IPS-18a (cell line): Measurements from ENCODE around the gene TMPRSS13.

Experiments used
- H3K27ac ChIP-seq: one replicate; pipeline ENCODE4 v1.5.1; 2013; ENCODE audit warnings: low read length
- H3K27me3 ChIP-seq: one replicate; pipeline ENCODE4 v1.6.1; 2013; ENCODE audit warnings: mild to moderate bottlenecking, low read length; ENCODE audit not compliant: control insufficient read depth, insufficient read depth
- H3K36me3 ChIP-seq: one replicate; pipeline ENCODE4 v1.6.1; 2013; ENCODE audit warnings: low read depth, low read length; ENCODE audit not compliant: control insufficient read depth
- H3K4me1 ChIP-seq: one replicate; pipeline ENCODE4 v1.6.1; 2013; ENCODE audit warnings: low read depth, low read length; ENCODE audit not compliant: control insufficient read depth
- H3K4me3 ChIP-seq: one replicate; pipeline ENCODE4 v1.5.1; 2013; ENCODE audit warnings: low read length
- H3K9ac ChIP-seq: one replicate; pipeline ENCODE4 v1.6.1; 2013; ENCODE audit warnings: mild to moderate bottlenecking, low read length, moderate library complexity
- H3K9me3 ChIP-seq: one replicate; pipeline ENCODE4 v1.6.1; 2013; ENCODE audit warnings: low read depth, low read length; ENCODE audit not compliant: control insufficient read depth

Gene TMPRSS13

GRCh38 chr11:117878939-117879475 lies 50.2 kb downstream of the TMPRSS13 start:
- no peaks in the 10 kb centered on the region for H3K9me3 ChIP-seq
- H3K36me3 ChIP-seq = no peaks in the 10 kb centered on the region
- no peak overlapping the region for H3K27ac ChIP-seq
- H3K4me3 ChIP-seq = no peak overlapping the region
- peaks cover 13% of the 10 kb centered on the region for H3K4me1 ChIP-seq
- H3K9ac ChIP-seq = no peak overlapping the region
- peaks cover 45% of the 10 kb centered on the region for H3K27me3 ChIP-seq

DNA sequence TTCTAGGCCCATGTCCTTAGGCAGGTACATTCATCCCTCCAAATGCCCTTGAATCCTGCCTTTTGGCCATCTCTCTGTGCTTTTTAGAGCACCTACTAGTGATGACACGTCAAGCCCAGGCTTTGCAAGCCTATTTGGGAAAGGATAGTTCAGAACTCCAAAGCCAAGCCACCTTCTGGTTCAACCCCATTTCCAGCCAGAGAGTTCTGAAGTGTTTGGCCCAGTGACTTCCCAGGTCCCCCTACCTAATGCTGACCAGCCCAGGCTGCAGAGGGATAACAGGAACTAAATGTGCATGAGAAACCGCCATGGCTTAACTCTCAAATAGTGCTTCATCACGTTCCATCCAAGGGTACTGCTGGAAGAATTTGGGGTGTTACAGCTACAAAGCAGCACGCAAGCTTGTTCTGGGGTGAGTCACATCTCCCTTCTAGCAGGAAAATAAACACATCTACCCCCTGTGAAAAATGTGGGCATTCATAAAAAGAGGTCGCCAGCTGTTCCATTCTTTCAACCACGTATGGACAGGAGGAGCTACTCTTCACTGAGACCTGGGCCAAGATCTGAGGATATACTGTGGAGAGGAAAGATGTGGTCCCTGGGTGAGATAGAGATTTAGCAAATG lies 50.8 kb downstream of the TMPRSS13 start:
- no peak overlapping the region for H3K4me3 ChIP-seq
- no peaks in the 10 kb centered on the region for H3K9me3 ChIP-seq
- no peaks in the 10 kb centered on the region for H3K36me3 ChIP-seq
- H3K4me1 ChIP-seq = peaks cover 13% of the 10 kb centered on the region
- no peak overlapping the region for H3K27ac ChIP-seq
- no peak overlapping the region for H3K9ac ChIP-seq
- H3K27me3 ChIP-seq = peaks cover 45% of the 10 kb centered on the region

GRCh38 chr11:117877120-117877784 lies 52.0 kb downstream of the TMPRSS13 start:
- no peak overlapping the region for H3K9ac ChIP-seq
- H3K4me1 ChIP-seq = peaks cover 13% of the 10 kb centered on the region
- H3K9me3 ChIP-seq = no peaks in the 10 kb centered on the region
- H3K4me3 ChIP-seq = peak overlapping the region; percentile 82
- no peak overlapping the region for H3K27ac ChIP-seq
- H3K36me3 ChIP-seq = no peaks in the 10 kb centered on the region
- H3K27me3 ChIP-seq = peaks cover 45% of the 10 kb centered on the region

- H3K36me3 ChIP-seq = no peaks in the 10 kb centered on the region
- H3K27ac ChIP-seq = no peak within 1 kb of the TSS
- peaks cover 13% of the 10 kb centered on the region for H3K4me1 ChIP-seq
- peaks cover 45% of the 10 kb centered on the region for H3K27me3 ChIP-seq
- peak within 1 kb of the TSS; percentile 82 for H3K4me3 ChIP-seq
- H3K9ac ChIP-seq = peak within 1 kb of the TSS; percentile 71
- no peaks in the 10 kb centered on the region for H3K9me3 ChIP-seq
These were observed 52.7 kb downstream of the TMPRSS13 start, which contains the start of gene FXYD6 for GRCh38 chr11:117876341-117877119. Gene FXYD6, minus strand, starts transcription at chr11:117876658. Its CDS starts 33,882 bp downstream, at chr11:117842776.

GRCh38 chr11:117876059-117876340 lies 53.2 kb downstream of the TMPRSS13 start:
- no peaks in the 10 kb centered on the region for H3K9me3 ChIP-seq
- H3K9ac ChIP-seq = peak overlapping the region; percentile 71
- peaks cover 45% of the 10 kb centered on the region for H3K27me3 ChIP-seq
- no peak overlapping the region for H3K27ac ChIP-seq
- H3K36me3 ChIP-seq = no peaks in the 10 kb centered on the region
- H3K4me1 ChIP-seq = peaks cover 13% of the 10 kb centered on the region
- H3K4me3 ChIP-seq = peak overlapping the region; percentile 82

DNA sequence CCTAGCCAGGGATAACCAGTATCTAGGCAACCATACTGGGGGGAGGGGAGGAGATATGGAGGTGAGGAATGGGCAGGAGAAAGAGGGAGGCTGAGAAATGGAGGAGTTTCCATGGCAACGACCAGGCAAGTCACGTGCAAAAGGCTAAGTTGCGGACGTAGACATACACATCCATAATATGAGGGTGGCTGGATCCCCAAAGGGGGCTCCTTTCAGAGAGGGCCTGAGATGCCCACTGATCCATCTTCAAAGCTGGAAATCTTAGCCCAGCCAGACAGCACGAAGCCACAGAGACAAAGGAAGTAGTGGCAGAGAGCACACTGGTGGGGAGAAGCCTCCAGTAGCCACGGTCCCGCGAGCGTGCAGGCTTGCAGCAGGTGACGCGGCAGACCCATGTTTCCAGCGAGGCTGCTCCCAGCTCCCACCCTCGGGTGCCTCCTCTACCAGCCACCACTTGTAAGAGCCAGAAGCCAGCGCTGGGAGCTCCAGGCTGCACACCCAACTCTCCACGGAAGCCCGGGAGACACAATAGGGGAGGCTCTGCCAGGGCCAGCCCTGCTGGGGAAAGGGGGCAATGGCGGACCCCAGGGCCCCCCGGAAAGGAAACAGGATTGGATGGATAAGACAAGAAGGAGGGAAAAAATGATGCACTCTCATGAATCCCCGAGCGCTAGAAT lies 53.7 kb downstream of the TMPRSS13 start:
- Histone ChIP-seq H3K36me3 (no peaks in the 10 kb centered on the region), H3K4me1 (peaks cover 13% of the 10 kb centered on the region), H3K27ac (no peak overlapping the region), H3K9ac (peak overlapping the region; percentile 71), H3K4me3 (peak overlapping the region; percentile 82), H3K9me3 (no peaks in the 10 kb centered on the region), H3K27me3 (peaks cover 43% of the 10 kb centered on the region)

DNA sequence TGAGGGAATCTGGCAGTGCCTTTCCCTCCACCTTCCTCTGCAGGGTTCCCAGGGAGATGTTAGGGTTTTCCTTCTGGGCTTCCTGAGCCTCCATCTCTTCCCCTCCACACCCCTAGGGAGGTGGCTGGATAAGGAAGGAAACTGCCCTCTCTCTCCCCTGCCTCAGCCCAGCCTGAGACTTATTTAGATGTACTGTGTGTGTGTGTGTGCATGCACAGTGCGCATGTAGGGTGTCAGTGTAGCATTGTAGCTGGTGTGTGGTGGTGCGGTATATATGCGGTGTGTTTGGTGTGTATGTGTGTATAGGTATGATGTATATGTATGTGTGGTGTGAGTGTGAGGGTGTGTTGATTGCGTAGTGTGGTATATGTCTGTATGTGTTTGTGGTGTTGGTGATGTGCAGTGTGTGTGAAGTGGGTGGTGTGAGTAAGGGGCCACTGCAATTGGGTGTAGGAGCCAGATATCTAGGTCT lies 54.3 kb downstream of the TMPRSS13 start:
- Histone ChIP-seq H3K36me3 (no peaks in the 10 kb centered on the region), H3K9ac (no peak overlapping the region), H3K9me3 (no peaks in the 10 kb centered on the region), H3K4me1 (peaks cover 16% of the 10 kb centered on the region), H3K27ac (no peak overlapping the region), H3K27me3 (peaks cover 41% of the 10 kb centered on the region), H3K4me3 (peak overlapping the region; percentile 82)

DNA sequence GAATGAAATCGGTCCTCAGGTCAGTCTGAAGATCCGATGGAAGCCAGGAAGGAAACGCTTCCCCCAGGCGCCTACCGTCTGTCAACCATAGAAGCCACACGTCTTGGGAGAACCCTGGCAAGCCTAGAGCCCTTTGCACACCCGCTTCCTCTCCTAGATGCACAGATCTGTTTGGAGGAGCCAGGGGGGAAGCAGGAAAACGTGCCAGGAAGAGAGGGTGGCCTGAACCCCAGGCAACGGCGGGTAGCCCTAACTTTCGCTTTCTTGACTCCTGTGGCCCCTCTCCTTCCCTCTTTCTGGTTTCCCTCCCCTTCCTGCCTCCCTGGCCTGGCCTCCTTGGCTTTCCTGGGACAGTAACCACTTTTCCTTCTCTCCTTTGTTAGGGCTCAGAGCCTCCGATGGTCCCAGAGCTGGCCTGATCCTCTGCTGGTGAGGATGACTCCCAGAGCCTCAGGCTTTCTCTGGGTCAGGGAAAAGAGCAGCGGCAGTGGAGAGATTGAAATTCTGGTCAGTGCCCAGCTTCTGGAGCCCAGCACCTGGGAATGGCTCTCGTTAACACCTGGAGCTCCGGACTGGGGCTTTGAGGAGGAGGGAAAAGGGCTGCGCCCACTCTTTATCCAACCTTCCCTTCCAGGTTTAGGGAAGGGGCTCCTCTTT lies 54.8 kb downstream of the TMPRSS13 start:
- no peaks in the 10 kb centered on the region for H3K36me3 ChIP-seq
- no peak overlapping the region for H3K27ac ChIP-seq
- H3K4me3 ChIP-seq = peak overlapping the region; percentile 82
- no peaks in the 10 kb centered on the region for H3K9me3 ChIP-seq
- peaks cover 21% of the 10 kb centered on the region for H3K4me1 ChIP-seq
- H3K27me3 ChIP-seq = peaks cover 38% of the 10 kb centered on the region
- H3K9ac ChIP-seq = no peak overlapping the region

GRCh38 chr11:117873828-117874125 lies 55.4 kb downstream of the TMPRSS13 start:
- H3K4me1 ChIP-seq = peaks cover 27% of the 10 kb centered on the region
- H3K9ac ChIP-seq = no peak overlapping the region
- no peak overlapping the region for H3K4me3 ChIP-seq
- no peaks in the 10 kb centered on the region for H3K9me3 ChIP-seq
- H3K27ac ChIP-seq = no peak overlapping the region
- no peaks in the 10 kb centered on the region for H3K36me3 ChIP-seq
- peaks cover 32% of the 10 kb centered on the region for H3K27me3 ChIP-seq

DNA sequence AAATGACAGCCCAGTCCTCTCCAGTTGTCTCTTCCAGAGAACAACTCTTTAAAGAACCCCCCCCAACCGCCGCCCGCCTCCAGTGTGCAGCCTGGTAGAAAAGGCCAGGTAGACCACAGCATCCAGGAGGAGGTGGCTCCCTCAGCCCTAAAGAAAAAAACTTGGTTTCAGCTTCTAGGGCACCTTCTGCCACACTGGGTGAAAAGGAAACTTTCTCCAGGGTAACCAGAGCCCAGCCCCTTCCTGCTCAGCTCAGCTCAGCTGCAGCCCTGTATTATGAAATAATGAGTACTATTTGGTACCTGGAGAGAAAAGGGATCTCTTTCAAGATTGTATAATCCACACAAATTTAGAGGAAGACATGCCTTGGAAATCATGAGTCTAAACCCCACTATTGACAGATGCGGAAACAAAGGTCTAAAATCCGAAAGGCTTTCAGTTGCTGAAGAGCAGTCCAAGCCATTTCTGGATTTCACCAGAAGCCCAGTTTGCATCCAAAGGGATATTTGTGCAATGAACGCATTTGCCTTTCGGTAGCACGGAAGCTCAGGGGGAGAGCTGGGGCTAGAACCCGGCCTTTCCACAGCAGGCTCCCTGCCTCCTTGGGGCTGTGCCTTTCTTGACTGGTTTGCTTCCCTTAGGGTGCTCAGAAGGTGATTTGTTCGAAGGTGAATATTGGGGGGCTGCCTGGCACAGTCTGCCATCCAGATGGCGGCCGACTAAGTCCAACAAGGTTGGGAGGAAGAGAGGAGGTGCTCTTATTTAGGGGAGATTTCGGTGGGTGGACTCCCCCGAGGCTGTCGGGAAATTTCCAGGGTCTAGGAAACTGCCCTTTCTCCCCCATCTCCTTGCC lies 56.0 kb downstream of the TMPRSS13 start:
- Histone ChIP-seq H3K4me3 (no peak overlapping the region), H3K27me3 (peaks cover 26% of the 10 kb centered on the region)

More for the DNA sequence above, 56.0 kb downstream of the TMPRSS13 start:
- H3K27ac ChIP-seq = no peak overlapping the region
- H3K9ac ChIP-seq = no peak overlapping the region
- H3K36me3 ChIP-seq = no peaks in the 10 kb centered on the region
- no peaks in the 10 kb centered on the region for H3K9me3 ChIP-seq
- peaks cover 28% of the 10 kb centered on the region for H3K4me1 ChIP-seq
